BE2C (cell line): Measurements from ENCODE around the gene OST4.

Source experiments
- DNase-seq: peaks from one replicate; pipeline ENCODE4 v3.0.0-alpha.2; 2020
- H3K27me3 ChIP-seq: fragments of 250-450 bp; sonication (Bioruptor Pico); 2 replicates; pipeline ENCODE4 v1.5.1; 2020; ENCODE audit warnings: mild to moderate bottlenecking
- H3K36me3 ChIP-seq: fragments of 250-450 bp; sonication (Bioruptor Pico); 2 replicates; pipeline ENCODE4 v1.5.1; 2020; ENCODE audit warnings: mild to moderate bottlenecking
- H3K4me1 ChIP-seq: fragments of 250-450 bp; sonication (Bioruptor Pico); 2 replicates; pipeline ENCODE4 v1.5.1; 2020
- H3K4me3 ChIP-seq: 2 replicates; pipeline ENCODE4 v1.5.1; 2011; ENCODE audit warnings: low read depth, low read length
- H3K9me3 ChIP-seq: fragments of 250-450 bp; sonication (Bioruptor Pico); 2 replicates; pipeline ENCODE4 v1.5.1; 2020
- CTCF ChIP-seq: IDR thresholded peaks from 2 replicates; pipeline ENCODE4 v1.5.1; 2012; ENCODE audit warnings: mild to moderate bottlenecking, low read depth, low read length

Gene OST4

GRCh38 chr2:27058210-27058609 lies 13.2 kb downstream of the OST4 start:
- no peak for TF ChIP-seq CTCF
- Histone ChIP-seq H3K4me1 (peaks cover 7% of the 10 kb centered on the region), H3K27me3 (no peaks in the 10 kb centered on the region), H3K9me3 (no peaks in the 10 kb centered on the region), H3K36me3 (peaks cover 35% of the 10 kb centered on the region), H3K4me3 (no peak overlapping the region)
- DNase-seq, result no peak

GRCh38 chr2:27057184-27057583 lies 14.3 kb downstream of the OST4 start:
- Histone ChIP-seq H3K27me3 (no peaks in the 10 kb centered on the region), H3K4me1 (peaks cover 4% of the 10 kb centered on the region), H3K9me3 (no peaks in the 10 kb centered on the region), H3K36me3 (peaks cover 28% of the 10 kb centered on the region), H3K4me3 (no peak overlapping the region)
- DNase-seq, result no peak
- TF ChIP-seq CTCF, result no peak

- TF ChIP-seq CTCF, result no peak
- H3K9me3 ChIP-seq, result no peaks in the 10 kb centered on the region
- peaks cover 28% of the 10 kb centered on the region for H3K36me3 ChIP-seq
- peaks cover 4% of the 10 kb centered on the region for H3K4me1 ChIP-seq
- no peak for DNase-seq
- H3K4me3 ChIP-seq, result no peak overlapping the region
- H3K27me3 ChIP-seq, result no peaks in the 10 kb centered on the region
Observed at GRCh38 chr2:27054721-27055120, 16.7 kb downstream of the OST4 start.

GRCh38 chr2:27053776-27054175 lies 17.7 kb downstream of the OST4 start:
- Histone ChIP-seq H3K4me3 (no peak overlapping the region), H3K27me3 (no peaks in the 10 kb centered on the region), H3K9me3 (no peaks in the 10 kb centered on the region), H3K36me3 (peaks cover 23% of the 10 kb centered on the region), H3K4me1 (no peaks in the 10 kb centered on the region)
- no peak for TF ChIP-seq CTCF
- DNase-seq, result no peak

- no peaks in the 10 kb centered on the region for H3K4me1 ChIP-seq
- H3K27me3 ChIP-seq, result no peaks in the 10 kb centered on the region
- no peaks in the 10 kb centered on the region for H3K9me3 ChIP-seq
- no peak for DNase-seq
- TF ChIP-seq CTCF, result no peak
- H3K36me3 ChIP-seq, result peaks cover 19% of the 10 kb centered on the region
- no peak overlapping the region for H3K4me3 ChIP-seq
Observed at GRCh38 chr2:27053321-27053720, 18.1 kb downstream of the OST4 start.

GRCh38 chr2:27051902-27052645 lies 19.4 kb downstream of the OST4 start:
- DNase-seq, result peak; percentile 33
- no peak for TF ChIP-seq CTCF

More at GRCh38 chr2:27051902-27052645, 19.4 kb downstream of the OST4 start:
- Histone ChIP-seq H3K9me3 (no peaks in the 10 kb centered on the region), H3K27me3 (no peaks in the 10 kb centered on the region), H3K4me1 (no peaks in the 10 kb centered on the region), H3K4me3 (peak overlapping the region; percentile 79), H3K36me3 (peaks cover 17% of the 10 kb centered on the region)
